OCI-LY7 (cell line): ENCODE data around the gene PRSS33. TPM values are rescaled to one million over a fixed set of nuclear protein-coding genes. Genes with fewer than 3 reads are reported as not detected.

ENCODE experiments used
- BruUV-seq: library from RNA; stranded (reverse); fragments of 400-500 nt; replicated peaks from 2 replicates; lab custom pipeline; 2021; lab: Mats Ljungman, UMichigan
- CTCF ChIA-PET: fragments of 300-600 bp; sonication (Branson Sonifier 250); formaldehyde crosslinking; loops from one replicate; lab custom pipeline; 2022; ENCODE audit warnings: antibody characterized with exemption; ENCODE audit not compliant: unreplicated experiment; lab: Charles Lee
- POLR2A ChIA-PET: fragments of 300-600 bp; sonication (Branson Sonifier 250); formaldehyde crosslinking; loops from one replicate; lab custom pipeline; 2022; ENCODE audit warnings: antibody characterized with exemption; lab: Charles Lee
- DNase-seq: peaks from one replicate; pipeline ENCODE4 v3.0.0-alpha.2; 2015; ENCODE audit warnings: low spot score
- H2AFZ ChIP-seq: fragments of 200-600 bp; sonication (generic), shearing (Covaris generic); 2 replicates; pipeline ENCODE4 v1.6.1; 2014; ENCODE audit warnings: mild to moderate bottlenecking, antibody characterized with exemption, low read length, moderate library complexity
- H3K27ac ChIP-seq: fragments of 200-600 bp; sonication (generic); 2 replicates; pipeline ENCODE4 v1.5.1; 2014; ENCODE audit warnings: mixed run types, low read depth, mild to moderate bottlenecking, moderate library complexity, low read length, inconsistent platforms; ENCODE audit not compliant: poor library complexity, severe bottlenecking
- H3K36me3 ChIP-seq: fragments of 200-600 bp; sonication (generic); 2 replicates; pipeline ENCODE4 v1.6.1; 2014; ENCODE audit warnings: mild to moderate bottlenecking, antibody characterized with exemption, low read length, moderate library complexity, mixed read lengths; ENCODE audit not compliant: insufficient read depth
- H3K4me1 ChIP-seq: fragments of 200-600 bp; sonication (generic); 2 replicates; pipeline ENCODE4 v1.5.1; 2014; ENCODE audit warnings: mild to moderate bottlenecking, low read length; ENCODE audit not compliant: insufficient read depth, poor library complexity, severe bottlenecking
- H3K4me2 ChIP-seq: fragments of 200-600 bp; sonication (generic); 2 replicates; pipeline ENCODE4 v1.6.1; 2014; ENCODE audit warnings: mild to moderate bottlenecking, low read length
- H3K4me3 ChIP-seq: fragments of 200-600 bp; sonication (generic); 2 replicates; pipeline ENCODE4 v1.5.1; 2014; ENCODE audit warnings: mild to moderate bottlenecking, low read depth, low read length; ENCODE audit not compliant: poor library complexity, severe bottlenecking
- H3K79me2 ChIP-seq: fragments of 200-600 bp; sonication (generic); 2 replicates; pipeline ENCODE4 v1.6.1; 2016; ENCODE audit warnings: low read depth, mild to moderate bottlenecking, low read length, moderate library complexity, mixed read lengths; ENCODE audit not compliant: insufficient read depth
- H3K9me2 ChIP-seq: fragments of 200-600 bp; sonication (generic); 2 replicates; pipeline ENCODE4 v1.6.1; 2016; ENCODE audit warnings: mild to moderate bottlenecking, low read length, mixed read lengths; ENCODE audit not compliant: insufficient read depth
- H3K9me3 ChIP-seq: fragments of 200-600 bp; sonication (generic); 2 replicates; pipeline ENCODE4 v1.6.1; 2014; ENCODE audit warnings: mild to moderate bottlenecking, mixed run types, low read length, mixed read lengths
- H4K20me1 ChIP-seq: fragments of 200-600 bp; sonication (generic); 2 replicates; pipeline ENCODE4 v1.6.1; 2014; ENCODE audit warnings: mild to moderate bottlenecking, antibody characterized with exemption, low read length, moderate library complexity, mixed read lengths; ENCODE audit not compliant: insufficient read depth
- CTCF ChIP-seq: fragments of 200-600 bp; sonication (generic); conservative IDR thresholded peaks from 2 replicates; pipeline ENCODE4 v1.5.1; 2014; ENCODE audit warnings: mild to moderate bottlenecking, antibody characterized with exemption, low read length, moderate library complexity, mixed read lengths
- EZH2phosphoT487 ChIP-seq: fragments of 200-600 bp; sonication (generic); IDR thresholded peaks from 2 replicates; pipeline ENCODE4 v1.6.1; 2018; ENCODE audit warnings: low read depth, borderline replicate concordance, mild to moderate bottlenecking, mixed run types, antibody characterized with exemption, low read length, moderate library complexity, mixed read lengths
- intact Hi-C: fragments of 100-400 bp; cut with micrococcal nuclease; formaldehyde crosslinking; loops from one replicate; pipeline ENCODE4 v1.10.0; 2022; ENCODE audit not compliant: unreplicated experiment
- total RNA-seq, 2 experiments: library from RNA; depleted of rRNA in 1 of 2; stranded (reverse); fragments of >200 nt in 1 of 2; shearing (Covaris generic) in 1 of 2; gene quantifications; 2 replicates each; pipeline ENCODE4 v1.2.3, GENCODE V29; 2014 to 2022

The PRSS33 gene
- total RNA-seq, 2 experiments from 2014 or later = not detected

GRCh38 chr16:2737895-2738418 is 49.4 kb downstream of the PRSS33 start:
- Histone ChIP-seq H3K79me2 (no peaks in the 10 kb centered on the region), H4K20me1 (no peaks in the 10 kb centered on the region), H3K9me3 (no peaks in the 10 kb centered on the region), H3K4me2 (no peak overlapping the region), H3K4me3 (no peak overlapping the region), H3K9me2 (no peaks in the 10 kb centered on the region), H3K27ac (no peak overlapping the region), H3K36me3 (no peaks in the 10 kb centered on the region), H2AFZ (no peak overlapping the region), H3K4me1 (no peaks in the 10 kb centered on the region)
- intact Hi-C loops = no loop called here
- no peak for DNase-seq
- no TSS peak for BruUV-seq
- ChIA-PET CTCF (no interaction called here), POLR2A (interaction anchor here (0.7 kb wide), 1 partner anchor 8 kb away, joined by 3 read pairs; no protein-coding TSS in a partner anchor)
- TF ChIP-seq EZH2phosphoT487 = no peak
- TF ChIP-seq CTCF = no peak

GRCh38 chr16:2737238-2737605 is 50.1 kb downstream of the PRSS33 start:
- POLR2A ChIA-PET = interaction anchor here (0.7 kb wide), 1 partner anchor 12 kb away, joined by 3 read pairs; no protein-coding TSS in a partner anchor

More at GRCh38 chr16:2737238-2737605, 50.1 kb downstream of the PRSS33 start:
- Histone ChIP-seq H3K4me2 (no peak overlapping the region), H3K4me3 (no peak overlapping the region), H3K79me2 (no peaks in the 10 kb centered on the region), H3K9me2 (no peaks in the 10 kb centered on the region), H3K9me3 (no peaks in the 10 kb centered on the region), H2AFZ (no peak overlapping the region), H4K20me1 (no peaks in the 10 kb centered on the region), H3K27ac (no peak overlapping the region), H3K4me1 (no peaks in the 10 kb centered on the region), H3K36me3 (no peaks in the 10 kb centered on the region)
- CTCF ChIA-PET = no interaction called here
- TF ChIP-seq EZH2phosphoT487 (no peak), CTCF (no peak)
- intact Hi-C loops = no loop called here
- no TSS peak for BruUV-seq
- DNase-seq = no peak
